Measurements from ENCODE around the gene APOA5.
"Not testable (repeated sequence)": the region's sequence is repeated elsewhere in the genome, so short reads cannot be mapped to it uniquely, and the experiment has no call there.

Gene APOA5

GRCh38 chr11:116762132-116762531, 29.5 kb downstream of the APOA5 start:
- H3K9me3 ChIP-seq (ENCODE audit: control insufficient read depth, low read length): no peaks in the 10 kb centered on the region
- WGBS, 2 experiments (ENCODE audit: insufficient coverage in 2 of 2): 64 to 88% methylated on average over 1 of the region's 2 CpGs
- no peaks in the 10 kb centered on the region for H3K4me1 ChIP-seq (ENCODE audit: control insufficient read depth, insufficient read depth, low read length, poor library complexity, severe bottlenecking)
- no peak overlapping the region for H3K27ac ChIP-seq (ENCODE audit: low read depth, low read length, severe bottlenecking)
- H3K4me3 ChIP-seq (ENCODE audit: extremely low read depth, insufficient read depth, low read length, poor library complexity, severe bottlenecking): no peak overlapping the region
- H3K36me3 ChIP-seq (ENCODE audit: control insufficient read depth, insufficient read depth, low read length): peaks cover 96% of the 10 kb centered on the region

- H3K36me3 ChIP-seq (ENCODE audit: control insufficient read depth, insufficient read depth, low read length): peaks cover 76% of the 10 kb centered on the region
- WGBS, 2 experiments (ENCODE audit: insufficient coverage in 2 of 2): 99% methylated on average over 8 of the region's 8 CpGs
- H3K4me1 ChIP-seq (ENCODE audit: control insufficient read depth, insufficient read depth, low read length, poor library complexity, severe bottlenecking); H3K9me3 ChIP-seq (ENCODE audit: control insufficient read depth, low read length); H3K27ac ChIP-seq (ENCODE audit: low read depth, low read length, severe bottlenecking); H3K4me3 ChIP-seq (ENCODE audit: extremely low read depth, insufficient read depth, low read length, poor library complexity, severe bottlenecking): not testable (repeated sequence)
These were observed 35.6 kb downstream of the APOA5 start for GRCh38 chr11:116756044-116756443.

GRCh38 chr11:116750070-116750718, 41.5 kb downstream of the APOA5 start:
- no peaks in the 10 kb centered on the region for H3K4me1 ChIP-seq (ENCODE audit: control insufficient read depth, insufficient read depth, low read length, poor library complexity, severe bottlenecking)
- no peak overlapping the region for H3K4me3 ChIP-seq (ENCODE audit: extremely low read depth, insufficient read depth, low read length, poor library complexity, severe bottlenecking)
- 90 to 100% methylated on average over 1 to 2 of the region's 2 CpGs for WGBS, 2 experiments (ENCODE audit: insufficient coverage in 2 of 2)
- H3K36me3 ChIP-seq (ENCODE audit: control insufficient read depth, insufficient read depth, low read length): peaks cover 73% of the 10 kb centered on the region
- H3K27ac ChIP-seq (ENCODE audit: low read depth, low read length, severe bottlenecking): peak overlapping the region; percentile 31
- H3K9me3 ChIP-seq (ENCODE audit: control insufficient read depth, low read length): no peaks in the 10 kb centered on the region

- H3K4me1 ChIP-seq (ENCODE audit: control insufficient read depth, insufficient read depth, low read length, poor library complexity, severe bottlenecking): peaks cover 9% of the 10 kb centered on the region
- no peak overlapping the region for H3K27ac ChIP-seq (ENCODE audit: low read depth, low read length, severe bottlenecking)
- peaks cover 11% of the 10 kb centered on the region for H3K36me3 ChIP-seq (ENCODE audit: control insufficient read depth, insufficient read depth, low read length)
- H3K4me3 ChIP-seq (ENCODE audit: extremely low read depth, insufficient read depth, low read length, poor library complexity, severe bottlenecking): no peak overlapping the region
- H3K9me3 ChIP-seq (ENCODE audit: control insufficient read depth, low read length): no peaks in the 10 kb centered on the region
- 40 to 78% methylated on average over 1 to 3 of the region's 6 CpGs for WGBS, 2 experiments (ENCODE audit: insufficient coverage in 2 of 2)
These were observed 49.6 kb downstream of the APOA5 start for GRCh38 chr11:116742104-116742503.

- Histone ChIP-seq H3K27ac (ENCODE audit: low read depth, low read length, severe bottlenecking) (no peak overlapping the region), H3K4me3 (ENCODE audit: extremely low read depth, insufficient read depth, low read length, poor library complexity, severe bottlenecking) (no peak overlapping the region), H3K4me1 (ENCODE audit: control insufficient read depth, insufficient read depth, low read length, poor library complexity, severe bottlenecking) (peaks cover 9% of the 10 kb centered on the region), H3K36me3 (ENCODE audit: control insufficient read depth, insufficient read depth, low read length) (no peaks in the 10 kb centered on the region), H3K9me3 (ENCODE audit: control insufficient read depth, low read length) (no peaks in the 10 kb centered on the region)
- 83 to 88% methylated on average over 2 of the region's 4 CpGs for WGBS, 2 experiments (ENCODE audit: insufficient coverage in 2 of 2)
These were observed 50.9 kb downstream of the APOA5 start for GRCh38 chr11:116740741-116741140.
